Measurements from ENCODE around the gene AP1G1. TPM values are rescaled to one million over a fixed set of nuclear protein-coding genes. Genes with fewer than 3 reads are reported as not detected.
"Not testable (repeated sequence)": the region's sequence is repeated elsewhere in the genome, so short reads cannot be mapped to it uniquely, and the experiment has no call there.

Gene AP1G1
- total RNA-seq, 1 donor from 2014 or later, result 90.0 TPM

DNA sequence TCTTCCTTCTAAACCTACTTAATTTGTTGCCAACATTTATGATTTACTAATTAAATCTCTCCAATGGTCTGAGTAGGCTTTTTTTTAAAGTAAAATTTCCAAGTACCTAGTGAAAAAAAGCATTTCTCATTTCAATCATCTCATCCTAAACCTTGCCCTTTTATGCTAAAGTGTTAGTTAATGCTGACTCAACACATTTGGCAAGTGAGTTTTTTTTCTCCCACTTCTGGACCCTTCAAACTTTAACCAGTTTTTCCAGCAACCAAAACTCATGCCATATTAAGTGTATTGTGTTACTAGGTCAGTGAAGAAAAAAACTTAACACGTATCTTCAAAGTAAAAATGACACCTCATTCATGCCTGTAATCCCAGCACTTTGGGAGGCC is 5.3 kb downstream of the AP1G1 start:
- Histone ChIP-seq H3K36me3 (peaks cover 35% of the 10 kb centered on the region), H3K9me3 (no peaks in the 10 kb centered on the region), H3K27me3 (no peaks in the 10 kb centered on the region), H3K4me1 (peaks cover 34% of the 10 kb centered on the region), H3K27ac (no peak overlapping the region), H3K4me3 (no peak overlapping the region)
- intact Hi-C loops (cut with DNase I), result no loop called here
- TF ChIP-seq, protein P1, sequence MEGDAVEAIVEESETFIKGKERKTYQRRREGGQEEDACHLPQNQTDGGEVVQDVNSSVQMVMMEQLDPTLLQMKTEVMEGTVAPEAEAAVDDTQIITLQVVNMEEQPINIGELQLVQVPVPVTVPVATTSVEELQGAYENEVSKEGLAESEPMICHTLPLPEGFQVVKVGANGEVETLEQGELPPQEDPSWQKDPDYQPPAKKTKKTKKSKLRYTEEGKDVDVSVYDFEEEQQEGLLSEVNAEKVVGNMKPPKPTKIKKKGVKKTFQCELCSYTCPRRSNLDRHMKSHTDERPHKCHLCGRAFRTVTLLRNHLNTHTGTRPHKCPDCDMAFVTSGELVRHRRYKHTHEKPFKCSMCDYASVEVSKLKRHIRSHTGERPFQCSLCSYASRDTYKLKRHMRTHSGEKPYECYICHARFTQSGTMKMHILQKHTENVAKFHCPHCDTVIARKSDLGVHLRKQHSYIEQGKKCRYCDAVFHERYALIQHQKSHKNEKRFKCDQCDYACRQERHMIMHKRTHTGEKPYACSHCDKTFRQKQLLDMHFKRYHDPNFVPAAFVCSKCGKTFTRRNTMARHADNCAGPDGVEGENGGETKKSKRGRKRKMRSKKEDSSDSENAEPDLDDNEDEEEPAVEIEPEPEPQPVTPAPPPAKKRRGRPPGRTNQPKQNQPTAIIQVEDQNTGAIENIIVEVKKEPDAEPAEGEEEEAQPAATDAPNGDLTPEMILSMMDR (IDR thresholded peaks at IDR 0.05), result no peak
- DNase-seq (no peak), ATAC-seq (no peak)

DNA sequence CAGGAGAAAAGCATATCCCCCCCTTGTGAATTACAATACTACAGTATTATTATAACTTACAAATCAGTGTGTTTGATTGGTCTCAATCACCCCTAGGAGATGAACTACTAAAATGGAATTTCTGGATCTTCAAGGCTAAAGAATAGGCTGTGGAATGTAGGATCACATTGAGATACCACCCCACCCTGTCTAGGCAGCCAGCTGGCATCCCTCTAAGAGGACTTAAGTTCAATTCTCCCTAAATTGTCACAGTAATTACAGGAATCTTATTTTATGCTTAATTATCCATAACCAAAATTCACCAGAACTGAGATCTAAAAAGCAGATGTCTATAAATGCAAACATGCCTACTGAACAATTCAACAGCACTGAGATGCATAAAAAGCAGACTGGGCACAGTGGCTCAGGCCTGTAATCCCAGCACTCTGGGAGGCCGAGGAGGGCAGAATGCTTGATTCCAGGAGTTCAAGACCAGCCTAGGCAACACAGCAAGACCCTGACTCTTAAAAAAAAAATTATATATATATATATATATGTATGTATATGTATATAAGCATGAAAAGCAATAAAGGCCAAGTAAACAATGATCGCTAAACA is 12.0 kb downstream of the AP1G1 start:
- no peak for ATAC-seq
- TF ChIP-seq, protein P1 (IDR thresholded peaks at IDR 0.05), result no peak
- no peak for DNase-seq
- Histone ChIP-seq H3K27me3 (no peaks in the 10 kb centered on the region), H3K9me3 (no peaks in the 10 kb centered on the region), H3K36me3 (peaks cover 42% of the 10 kb centered on the region), H3K4me1 (peaks cover 28% of the 10 kb centered on the region), H3K4me3 (no peak overlapping the region), H3K27ac (no peak overlapping the region)
- intact Hi-C loops (cut with DNase I), result no loop called here

DNA sequence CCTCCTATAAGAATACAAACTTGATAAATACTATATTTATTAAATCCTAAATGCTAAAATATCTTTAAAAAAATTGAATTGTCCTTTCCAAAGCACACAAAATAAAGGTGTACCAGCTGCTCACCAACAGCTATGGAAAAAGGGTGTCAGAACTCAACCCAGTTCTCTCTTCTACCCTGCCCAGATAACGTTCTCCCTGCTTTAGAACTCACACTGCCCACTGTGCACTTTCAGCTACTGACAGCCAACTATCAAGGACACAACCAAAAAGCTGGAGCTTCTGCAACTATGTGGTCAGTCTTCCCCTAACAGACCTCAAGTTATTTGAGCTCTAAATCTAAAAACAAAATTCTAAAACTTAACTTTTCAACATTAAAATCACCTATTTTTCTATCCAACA is 13.7 kb downstream of the AP1G1 start:
- TF ChIP-seq, protein P1 (IDR thresholded peaks at IDR 0.05), result no peak
- no peak overlapping the region for H3K27ac ChIP-seq

DNA sequence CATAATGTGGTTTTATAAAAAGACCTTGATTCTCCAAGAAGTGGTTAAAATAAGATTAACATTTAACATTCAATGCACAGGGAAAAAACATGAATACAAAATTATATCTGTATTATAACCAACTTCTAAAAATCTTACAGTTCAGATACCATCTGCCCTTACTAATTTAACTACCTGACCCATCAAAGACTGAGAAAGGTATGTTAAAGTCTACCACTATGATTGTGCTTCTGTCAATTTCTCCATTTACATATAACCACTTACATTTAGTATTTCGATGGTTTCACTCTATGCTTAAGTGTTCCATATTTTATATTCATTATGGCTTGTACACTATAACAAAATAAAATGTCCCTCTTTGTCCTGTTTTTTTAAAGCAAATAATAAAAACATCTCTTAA is 14.6 kb downstream of the AP1G1 start:
- DNase-seq (no peak), ATAC-seq (no peak)
- Histone ChIP-seq H3K4me1 (peaks cover 35% of the 10 kb centered on the region), H3K4me3 (no peak overlapping the region), H3K27me3 (no peaks in the 10 kb centered on the region), H3K27ac (no peak overlapping the region), H3K36me3 (peaks cover 30% of the 10 kb centered on the region), H3K9me3 (no peaks in the 10 kb centered on the region)
- intact Hi-C loops (cut with DNase I), result no loop called here
- TF ChIP-seq, protein P1 (IDR thresholded peaks at IDR 0.05), result no peak

More for the DNA sequence above, 13.7 kb downstream of the AP1G1 start:
- H3K9me3 ChIP-seq, result no peaks in the 10 kb centered on the region
- peaks cover 35% of the 10 kb centered on the region for H3K4me1 ChIP-seq
- intact Hi-C loops (cut with DNase I), result no loop called here
- no peak overlapping the region for H3K4me3 ChIP-seq
- H3K27me3 ChIP-seq, result no peaks in the 10 kb centered on the region
- no peak for DNase-seq
- no peak for ATAC-seq
- peaks cover 32% of the 10 kb centered on the region for H3K36me3 ChIP-seq

DNA sequence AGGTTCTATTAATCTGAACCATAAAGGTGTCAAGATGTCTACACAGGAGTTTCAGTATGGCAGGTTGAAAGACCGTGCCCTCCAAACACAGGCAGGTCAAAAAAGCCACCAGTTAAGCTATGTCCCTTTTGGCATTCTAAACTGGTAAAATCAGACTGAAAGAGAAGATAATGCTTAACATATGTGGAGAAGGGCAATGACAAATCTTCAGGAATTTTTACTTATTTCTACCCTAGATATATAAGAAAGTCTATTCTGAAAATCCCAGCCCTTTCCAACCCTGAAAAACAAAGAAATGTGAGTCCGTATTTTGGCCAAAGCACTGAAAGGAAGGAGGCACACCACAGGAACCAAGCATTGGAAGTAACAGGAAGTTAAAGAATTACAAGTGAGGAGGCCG is 16.5 kb downstream of the AP1G1 start:
- Histone ChIP-seq H3K36me3 (peaks cover 33% of the 10 kb centered on the region), H3K4me3 (no peak overlapping the region), H3K27ac (no peak overlapping the region), H3K4me1 (peaks cover 35% of the 10 kb centered on the region), H3K27me3 (no peaks in the 10 kb centered on the region), H3K9me3 (no peaks in the 10 kb centered on the region)
- intact Hi-C loops (cut with DNase I), result no loop called here
- TF ChIP-seq, protein P1 (IDR thresholded peaks at IDR 0.05), result no peak
- ATAC-seq (no peak), DNase-seq (no peak)

DNA sequence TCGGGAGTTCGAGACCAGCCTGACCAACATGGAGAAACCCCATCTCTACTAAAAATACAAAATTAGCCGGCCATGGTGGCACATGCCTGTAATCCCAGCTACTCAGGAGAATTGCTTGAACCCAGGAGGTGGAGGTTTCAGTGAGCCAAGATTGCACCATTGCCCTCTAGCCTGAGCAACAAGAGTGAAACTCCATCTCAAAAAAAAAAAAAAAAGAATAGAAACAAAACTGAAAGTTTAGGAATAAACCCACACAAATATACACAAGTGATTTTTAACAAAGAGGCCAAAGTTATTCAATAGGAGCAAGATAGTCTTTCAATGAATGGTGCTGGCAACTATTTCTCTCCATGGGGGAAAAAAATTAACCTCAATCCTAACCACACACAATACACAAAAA is 18.3 kb downstream of the AP1G1 start:
- H3K4me3 ChIP-seq; DNase-seq; H3K27me3 ChIP-seq; ATAC-seq; intact Hi-C loops (cut with DNase I); H3K27ac ChIP-seq; H3K9me3 ChIP-seq: not testable (repeated sequence)
- H3K4me1 ChIP-seq, result peaks cover 26% of the 10 kb centered on the region
- peaks cover 35% of the 10 kb centered on the region for H3K36me3 ChIP-seq

Data from upper lobe of right lung (tissue), 1 donor.